Endodermal cell (in vitro differentiated cells): ENCODE data around the gene TCP11L2. TPM values are rescaled to one million over a fixed set of nuclear protein-coding genes. Genes with fewer than 3 reads are reported as not detected.

Experiments
- DNase-seq: peaks from one replicate; pipeline ENCODE4 v3.0.0-alpha.2; 2017
- H3K27ac ChIP-seq: 2 replicates; pipeline ENCODE4 v1.5.1; 2013; ENCODE audit warnings: mild to moderate bottlenecking, low read depth, low read length, moderate library complexity
- H3K27me3 ChIP-seq: 2 replicates; pipeline ENCODE4 v1.6.1; 2013; ENCODE audit warnings: mild to moderate bottlenecking, low read length, moderate library complexity; ENCODE audit not compliant: insufficient read depth, control insufficient read depth, poor library complexity, severe bottlenecking
- H3K36me3 ChIP-seq: 2 replicates; pipeline ENCODE4 v1.7.0; 2013; ENCODE audit warnings: mild to moderate bottlenecking, low read length, moderate library complexity; ENCODE audit not compliant: control insufficient read depth, insufficient read depth
- H3K4me1 ChIP-seq: one replicate; pipeline ENCODE4 v1.7.0; 2013; ENCODE audit warnings: low read length; ENCODE audit not compliant: control insufficient read depth, insufficient read depth
- H3K4me3 ChIP-seq: 2 replicates; pipeline ENCODE4 v1.5.1; 2013; ENCODE audit warnings: mild to moderate bottlenecking, low read length, moderate library complexity
- H3K9ac ChIP-seq: 2 replicates; pipeline ENCODE4 v1.6.1; 2013; ENCODE audit warnings: mild to moderate bottlenecking, low read length, moderate library complexity; ENCODE audit not compliant: poor library complexity, severe bottlenecking; ENCODE audit errors: extremely low read depth
- H3K9me3 ChIP-seq: 2 replicates; pipeline ENCODE4 v1.6.1; 2013; ENCODE audit warnings: mild to moderate bottlenecking, low read length, moderate library complexity; ENCODE audit not compliant: control insufficient read depth
- H3K27ac Mint-ChIP-seq: 2 replicates; pipeline ENCODE4 v1.8.0; 2020; ENCODE audit warnings: mixed read lengths
- H3K27me3 Mint-ChIP-seq: 2 replicates; pipeline ENCODE4 v1.8.0; 2021; ENCODE audit warnings: mild to moderate bottlenecking, mixed read lengths; ENCODE audit not compliant: insufficient read depth
- H3K36me3 Mint-ChIP-seq: 2 replicates; pipeline ENCODE4 v1.8.0; 2020; ENCODE audit warnings: low read depth, mixed read lengths
- H3K4me1 Mint-ChIP-seq: 2 replicates; pipeline ENCODE4 v1.8.0; 2020; ENCODE audit warnings: mixed read lengths
- H3K4me3 Mint-ChIP-seq: 2 replicates; pipeline ENCODE4 v1.8.0; 2020; ENCODE audit warnings: mild to moderate bottlenecking, moderate library complexity, mixed read lengths
- H3K9me3 Mint-ChIP-seq: 2 replicates; pipeline ENCODE4 v1.8.0; 2020; ENCODE audit warnings: mild to moderate bottlenecking, mixed read lengths
- WGBS, 2 experiments: methylation state at CpG; one replicate each; pipeline versions ENCODE4 v1.1.5 to v1.1.7; 2013; ENCODE audit warnings: missing lambda C conversion rate in 2 of 2, mixed read lengths in 1 of 2; ENCODE audit not compliant: insufficient coverage in 1 of 2, insufficient read length in 1 of 2; 5-methylcytosine and 5-hydroxymethylcytosine counted together
- total RNA-seq, 2 donors: library from RNA; stranded (reverse); fragmentation: NEBNext Ultra II Directional in 1 of 2; extraction: Animal tissue kit (Norgen Biotek cat#: 25700) in 1 of 2; gene quantifications; 2 replicates in 1 of 2; 3 replicates in 1 of 2; pipeline ENCODE4 v1.2.1, GENCODE V29; 2021
- TF ChIP-seq, protein P1 (sequence below): fragments of 200-600 bp; sonication (generic); conservative IDR thresholded peaks from 2 replicates; pipeline ENCODE4 v1.5.0; 2021; ENCODE audit warnings: antibody characterized with exemption, mild to moderate bottlenecking

Gene TCP11L2
- total RNA-seq, 2 donors from 2014 or later: 7.8 to 15.3 TPM

DNA sequence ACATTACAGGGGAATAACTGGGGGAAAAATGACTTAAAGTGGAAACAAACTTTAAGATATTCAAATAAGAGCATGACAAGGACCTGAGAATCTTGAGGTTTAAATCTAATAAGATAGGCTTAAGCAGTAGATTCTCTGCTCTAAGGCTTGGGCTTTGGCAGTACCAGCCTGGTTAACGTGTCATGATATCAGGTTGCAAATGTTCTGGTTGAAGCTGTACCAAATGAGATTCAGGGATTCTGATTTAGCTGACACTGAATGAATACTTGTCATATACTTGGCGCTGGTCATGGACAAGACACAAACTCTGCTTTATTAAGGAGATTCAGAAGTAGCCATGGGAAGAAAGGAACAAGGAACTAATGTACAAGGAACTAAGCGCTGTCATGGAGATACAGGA is 6.1 kb downstream of the TCP11L2 start:
- Histone ChIP-seq H3K9me3 (no peaks in the 10 kb centered on the region), H3K36me3 (no peaks in the 10 kb centered on the region), H3K27ac (no peak overlapping the region), H3K27me3 (no peaks in the 10 kb centered on the region), H3K4me1 (no peaks in the 10 kb centered on the region), H3K4me3 (no peak overlapping the region), H3K9ac (no peak overlapping the region)
- peak; percentile 21 for DNase-seq
- TF ChIP-seq, protein P1, sequence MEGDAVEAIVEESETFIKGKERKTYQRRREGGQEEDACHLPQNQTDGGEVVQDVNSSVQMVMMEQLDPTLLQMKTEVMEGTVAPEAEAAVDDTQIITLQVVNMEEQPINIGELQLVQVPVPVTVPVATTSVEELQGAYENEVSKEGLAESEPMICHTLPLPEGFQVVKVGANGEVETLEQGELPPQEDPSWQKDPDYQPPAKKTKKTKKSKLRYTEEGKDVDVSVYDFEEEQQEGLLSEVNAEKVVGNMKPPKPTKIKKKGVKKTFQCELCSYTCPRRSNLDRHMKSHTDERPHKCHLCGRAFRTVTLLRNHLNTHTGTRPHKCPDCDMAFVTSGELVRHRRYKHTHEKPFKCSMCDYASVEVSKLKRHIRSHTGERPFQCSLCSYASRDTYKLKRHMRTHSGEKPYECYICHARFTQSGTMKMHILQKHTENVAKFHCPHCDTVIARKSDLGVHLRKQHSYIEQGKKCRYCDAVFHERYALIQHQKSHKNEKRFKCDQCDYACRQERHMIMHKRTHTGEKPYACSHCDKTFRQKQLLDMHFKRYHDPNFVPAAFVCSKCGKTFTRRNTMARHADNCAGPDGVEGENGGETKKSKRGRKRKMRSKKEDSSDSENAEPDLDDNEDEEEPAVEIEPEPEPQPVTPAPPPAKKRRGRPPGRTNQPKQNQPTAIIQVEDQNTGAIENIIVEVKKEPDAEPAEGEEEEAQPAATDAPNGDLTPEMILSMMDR: no peak
- H3K27ac Mint-ChIP-seq: no peak overlapping the region
- 92 to 93% methylated on average over 2 to 3 of the region's 3 CpGs for WGBS, 2 experiments
- no peaks in the 10 kb centered on the region for H3K36me3 Mint-ChIP-seq
- peaks cover 20% of the 10 kb centered on the region for H3K4me1 Mint-ChIP-seq
- no peak overlapping the region for H3K4me3 Mint-ChIP-seq
- no peaks in the 10 kb centered on the region for H3K27me3 Mint-ChIP-seq
- H3K9me3 Mint-ChIP-seq: no peaks in the 10 kb centered on the region

DNA sequence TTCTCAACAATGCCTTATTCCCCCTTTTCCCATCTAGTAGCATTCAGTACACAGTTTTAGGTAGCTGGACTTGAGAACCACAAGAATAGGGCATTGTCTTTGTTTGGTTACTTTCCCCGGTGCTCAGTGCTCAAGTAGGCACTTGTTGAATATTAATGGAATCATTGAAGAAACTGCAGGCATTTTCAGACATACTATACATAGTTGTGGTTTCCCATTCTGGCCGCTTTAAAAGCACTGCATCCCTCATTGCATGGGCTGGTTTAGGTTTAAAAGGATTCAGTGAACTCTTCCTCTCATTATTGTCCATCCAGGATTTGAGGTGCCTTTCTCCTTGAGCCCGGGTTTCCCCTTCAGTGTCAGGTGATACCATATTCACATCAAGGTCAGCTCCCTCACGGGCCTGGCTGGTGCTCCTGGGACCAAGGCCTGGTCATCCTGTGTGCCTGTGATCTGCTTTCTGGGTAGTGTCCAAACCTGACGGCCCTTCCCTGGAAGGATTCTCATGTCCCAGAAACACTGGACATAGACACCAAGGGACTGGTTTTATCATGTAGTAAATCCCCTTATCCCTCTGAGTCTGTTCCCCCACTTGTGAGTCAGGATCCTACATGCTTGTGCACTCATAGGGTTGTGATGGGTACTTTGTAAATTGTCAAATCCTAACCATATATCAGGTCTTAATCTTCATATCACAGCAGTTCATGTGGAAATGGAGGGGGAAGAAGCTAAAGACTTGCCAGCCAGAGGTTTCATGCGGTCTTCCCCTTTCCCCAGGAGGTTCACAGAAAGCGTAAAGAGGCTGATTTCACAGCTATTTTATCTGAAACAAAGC is 7.4 kb downstream of the TCP11L2 start:
- DNase-seq: no peak
- H3K9ac ChIP-seq: no peak overlapping the region
- no peaks in the 10 kb centered on the region for H3K9me3 ChIP-seq
- H3K4me1 ChIP-seq: no peaks in the 10 kb centered on the region
- TF ChIP-seq, protein P1: no peak
- 89 to 91% methylated on average over 4 to 7 of the region's 7 CpGs for WGBS, 2 experiments
- no peaks in the 10 kb centered on the region for H3K36me3 Mint-ChIP-seq
- no peak overlapping the region for H3K4me3 ChIP-seq
- H3K4me1 Mint-ChIP-seq: peaks cover 13% of the 10 kb centered on the region
- peak overlapping the region; percentile 6 for H3K27ac ChIP-seq
- no peaks in the 10 kb centered on the region for H3K27me3 Mint-ChIP-seq
- no peaks in the 10 kb centered on the region for H3K27me3 ChIP-seq
- no peaks in the 10 kb centered on the region for H3K9me3 Mint-ChIP-seq
- no peak overlapping the region for H3K4me3 Mint-ChIP-seq
- no peaks in the 10 kb centered on the region for H3K36me3 ChIP-seq
- H3K27ac Mint-ChIP-seq: no peak overlapping the region

DNA sequence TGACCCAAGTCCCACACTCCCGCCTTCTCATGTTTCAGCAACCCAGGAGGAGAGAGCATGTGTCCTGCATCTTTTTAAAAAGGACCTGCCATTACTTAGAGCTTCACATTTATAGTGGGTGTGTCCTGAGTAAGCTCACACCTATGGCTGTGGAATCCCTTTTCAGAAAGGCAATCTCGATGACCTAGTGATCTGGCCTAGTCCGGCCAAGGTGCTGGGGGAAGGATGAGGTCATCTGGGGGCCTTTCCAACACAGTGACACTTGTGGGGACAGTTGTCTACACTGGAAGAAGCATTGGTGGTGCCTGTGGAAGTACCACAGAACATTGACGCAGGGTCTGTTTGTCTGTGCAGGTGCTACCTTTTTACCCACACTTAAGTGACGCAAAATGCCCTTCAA is 8.2 kb downstream of the TCP11L2 start:
- no peaks in the 10 kb centered on the region for H3K36me3 ChIP-seq
- no peaks in the 10 kb centered on the region for H3K27me3 ChIP-seq
- no peaks in the 10 kb centered on the region for H3K9me3 ChIP-seq
- 93 to 96% methylated on average over 4 to 5 of the region's 5 CpGs for WGBS, 2 experiments
- H3K4me1 ChIP-seq: no peaks in the 10 kb centered on the region
- no peak overlapping the region for H3K9ac ChIP-seq
- H3K4me3 ChIP-seq: no peak overlapping the region
- H3K4me3 Mint-ChIP-seq: no peak overlapping the region
- TF ChIP-seq, protein P1: no peak
- no peaks in the 10 kb centered on the region for H3K27me3 Mint-ChIP-seq
- H3K4me1 Mint-ChIP-seq: peaks cover 8% of the 10 kb centered on the region
- no peaks in the 10 kb centered on the region for H3K9me3 Mint-ChIP-seq
- no peak for DNase-seq
- peak overlapping the region; percentile 5 for H3K27ac Mint-ChIP-seq
- H3K36me3 Mint-ChIP-seq: peaks cover 7% of the 10 kb centered on the region
- no peak overlapping the region for H3K27ac ChIP-seq
